Measurements from ENCODE around the gene TPBGL.

The TPBGL gene

DNA sequence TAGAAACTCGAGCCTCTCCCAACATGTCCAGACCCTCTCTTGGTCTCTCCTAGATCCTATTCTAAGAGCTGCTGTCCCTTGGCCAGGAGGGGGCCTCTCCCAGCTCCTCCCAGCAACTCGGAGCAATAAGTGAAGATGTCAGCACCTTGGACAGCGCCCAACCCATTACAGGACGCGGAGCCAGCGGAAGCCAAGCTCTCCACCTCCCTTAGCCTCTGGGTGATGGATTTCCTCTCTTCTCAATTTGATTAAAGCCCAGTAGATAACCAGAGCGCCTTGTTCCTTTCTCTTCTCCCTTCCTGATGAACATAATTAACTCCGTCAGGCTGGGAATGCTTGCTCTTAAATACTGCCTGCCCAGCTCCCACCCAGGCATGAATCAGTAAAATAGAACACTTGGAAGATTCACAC lies 26.2 kb upstream of the TPBGL start:
- peak; percentile 8 for DNase-seq

GRCh38 chr11:75214843-75215242 lies 25.7 kb upstream of the TPBGL start:
- no peak for DNase-seq

DNA sequence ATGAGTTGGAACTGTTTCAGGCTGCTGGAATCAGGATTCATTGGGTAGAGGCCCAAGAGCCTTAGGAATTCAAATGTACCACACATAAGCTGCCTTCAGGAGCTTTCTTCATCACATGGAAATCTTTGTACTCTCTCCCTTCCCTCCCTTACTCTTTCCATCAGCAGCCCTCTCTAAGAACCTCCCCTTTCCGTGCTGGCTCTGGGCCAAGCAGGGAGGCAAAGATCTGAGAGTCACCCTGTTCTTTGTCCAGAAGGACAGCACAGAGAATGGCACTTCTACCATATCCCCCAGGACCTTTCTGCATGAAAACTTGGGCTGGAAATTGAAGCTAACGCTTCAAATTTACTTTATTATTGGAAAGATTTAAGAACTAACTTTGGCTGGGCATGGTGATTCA lies 20.7 kb upstream of the TPBGL start:
- no peak for DNase-seq

GRCh38 chr11:75223954-75224643 lies 16.5 kb upstream of the TPBGL start:
- DNase-seq, result no peak

DNA sequence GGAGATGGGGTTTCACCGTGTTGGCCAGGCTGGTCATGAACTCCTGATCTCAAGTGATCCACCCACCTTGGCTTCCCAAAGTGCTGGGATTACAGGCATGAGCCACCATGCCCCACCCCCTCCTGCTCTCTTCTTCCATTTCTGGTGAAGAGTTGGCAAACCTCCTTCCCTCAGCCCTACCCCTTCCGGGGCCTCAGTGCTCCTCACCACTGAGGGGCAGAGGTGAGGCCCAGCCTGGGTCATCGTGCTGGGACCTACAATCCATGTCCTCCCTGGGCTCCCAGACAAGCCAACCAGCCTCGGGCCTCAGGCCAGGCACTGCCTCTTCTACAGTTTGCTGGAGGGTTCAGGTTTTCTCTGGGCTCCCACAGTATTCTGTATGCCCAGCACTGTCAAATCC lies 14.8 kb upstream of the TPBGL start:
- no peak for DNase-seq

DNA sequence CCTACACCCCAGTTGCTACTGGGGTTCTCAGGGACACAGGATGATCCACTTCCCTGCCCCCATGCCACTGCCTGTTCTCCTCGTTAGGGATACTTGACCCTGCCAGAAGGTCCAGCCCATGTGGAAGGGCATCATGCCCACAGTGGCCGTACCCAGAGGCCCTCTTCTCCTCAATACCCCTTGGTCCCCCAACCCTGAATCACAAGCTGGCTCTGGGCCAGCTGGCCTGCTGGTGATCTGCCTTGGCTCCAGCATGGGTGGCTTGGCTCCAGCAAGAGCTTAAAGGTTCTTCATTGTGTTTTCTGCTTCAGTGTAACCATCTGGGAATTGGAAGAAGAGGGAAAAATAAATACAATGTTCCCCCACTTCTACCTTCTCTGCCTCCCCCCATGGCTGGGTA lies 11.1 kb upstream of the TPBGL start:
- DNase-seq, result no peak

GRCh38 chr11:75230621-75231020 lies 10.0 kb upstream of the TPBGL start:
- DNase-seq, result no peak

DNA sequence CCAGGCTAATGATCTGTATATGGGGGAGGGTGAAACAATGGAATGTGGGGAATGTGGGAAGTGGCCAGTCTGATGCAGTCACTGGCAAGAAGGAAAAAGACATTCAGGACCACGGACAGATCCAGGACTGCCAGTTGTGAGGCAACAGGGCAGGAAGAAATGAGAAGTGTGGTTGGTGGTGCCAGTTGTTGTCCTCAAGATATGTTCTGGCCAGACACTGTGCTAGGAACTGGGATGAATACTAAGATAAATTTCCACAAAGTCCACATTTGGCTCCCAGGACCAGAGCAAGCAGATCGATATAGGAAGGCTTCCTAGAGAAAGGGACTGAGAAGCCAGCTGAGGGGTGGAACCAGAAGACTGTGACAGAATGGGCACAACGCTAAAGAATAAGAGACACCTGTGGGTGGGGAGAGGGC lies 6.8 kb upstream of the TPBGL start:
- no peak for DNase-seq

DNA sequence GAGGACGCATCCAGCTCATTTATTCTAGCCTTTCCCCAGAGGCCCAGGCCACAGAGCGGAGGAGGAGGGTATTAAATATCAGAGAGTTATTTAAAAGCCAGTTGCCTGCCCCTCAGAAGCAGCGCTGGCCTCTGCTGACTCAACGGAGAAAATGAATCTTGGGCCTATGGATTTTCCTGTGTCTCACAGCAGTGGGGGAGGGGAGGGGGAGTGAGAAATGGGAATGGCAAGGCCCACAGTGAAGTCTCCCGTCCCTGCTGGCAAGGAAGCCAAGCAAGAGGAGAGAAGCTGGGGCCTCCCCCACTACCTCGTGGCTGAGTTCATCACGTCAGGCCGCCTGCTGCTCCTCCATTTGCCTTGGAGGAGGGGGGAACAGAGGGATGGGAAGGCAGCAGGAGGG lies 4.5 kb upstream of the TPBGL start:
- no peak for DNase-seq

- DNase-seq, result no peak
These were observed 3.5 kb upstream of the TPBGL start for GRCh38 chr11:75237050-75237449.

GRCh38 chr11:75238595-75239440 lies 1.8 kb upstream of the TPBGL start:
- no peak for DNase-seq

GRCh38 chr11:75239531-75240290 lies 863 bp upstream of the TPBGL start:
- no peak for DNase-seq

- DNase-seq, result peak; percentile 71
These were observed 697 bp downstream of the TPBGL start for GRCh38 chr11:75241036-75241905.

DNA sequence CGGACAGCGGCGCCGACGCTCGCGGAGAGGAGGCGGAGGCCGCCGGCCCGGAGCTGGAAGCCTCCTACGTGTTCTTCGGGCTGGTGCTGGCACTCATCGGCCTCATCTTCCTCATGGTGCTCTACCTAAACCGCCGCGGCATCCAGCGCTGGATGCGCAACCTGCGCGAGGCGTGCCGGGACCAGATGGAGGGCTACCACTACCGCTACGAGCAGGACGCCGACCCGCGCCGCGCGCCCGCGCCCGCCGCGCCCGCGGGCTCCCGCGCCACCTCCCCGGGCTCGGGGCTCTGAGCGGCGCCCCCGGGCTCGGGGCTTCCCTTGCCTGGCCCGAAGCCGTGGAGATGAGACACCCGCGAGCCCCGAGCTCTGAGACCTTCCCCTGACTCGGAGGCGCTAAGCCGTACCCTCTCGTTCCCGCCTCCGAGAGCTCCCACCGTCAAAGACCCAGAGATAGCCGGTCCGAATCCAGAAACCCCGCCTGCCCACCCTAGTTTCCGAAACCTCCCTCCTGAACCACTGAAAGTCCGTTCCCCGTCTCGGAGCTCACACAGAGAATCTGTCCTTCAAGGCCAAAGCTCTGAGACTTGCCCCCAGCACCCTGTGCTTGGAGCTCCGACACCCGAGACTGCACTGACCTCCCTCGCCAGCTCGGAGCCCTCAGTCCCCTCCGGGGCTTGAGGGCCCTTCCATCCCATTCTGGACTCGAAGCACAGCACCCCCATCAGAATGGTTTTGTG lies 1.5 kb downstream of the TPBGL start:
- DNase-seq, result no peak

GRCh38 chr11:75242722-75243600 lies 2.4 kb downstream of the TPBGL start:
- no peak for DNase-seq

DNA sequence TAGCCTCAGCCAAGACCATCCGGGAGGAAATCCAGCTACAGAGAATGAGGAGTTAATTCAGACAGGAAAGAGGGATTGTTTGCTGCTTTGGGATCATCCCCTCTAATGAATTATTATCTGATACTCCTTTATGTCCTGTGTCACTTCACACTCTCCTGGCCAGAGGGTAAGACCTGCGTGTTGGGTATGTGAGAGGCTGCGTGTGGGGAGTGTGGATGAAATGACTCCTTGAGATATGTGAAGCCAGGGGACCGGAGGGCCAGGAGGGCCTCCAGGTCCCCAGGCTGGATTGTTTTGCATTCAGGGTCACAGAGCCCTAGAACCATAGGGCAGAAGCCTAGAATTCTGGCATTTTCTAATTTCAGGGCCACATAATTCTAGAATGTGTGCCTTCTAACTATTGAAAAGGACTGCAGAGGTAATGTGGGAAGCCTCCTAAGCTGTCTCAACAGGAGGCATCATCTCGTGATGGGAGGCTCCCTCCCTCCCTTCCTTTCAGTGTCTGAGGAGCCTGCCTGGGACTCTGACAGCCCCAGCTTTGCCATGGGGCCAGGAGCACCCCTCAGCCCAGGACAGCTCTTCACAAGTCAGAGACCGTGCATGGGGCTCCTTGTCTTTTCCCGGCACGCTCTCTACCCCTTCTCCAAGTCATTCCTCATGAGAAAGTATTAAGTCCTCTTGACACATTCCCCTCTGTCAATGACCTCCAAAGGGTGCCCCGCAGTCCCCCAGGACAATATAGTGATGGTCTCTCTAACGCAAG lies 3.7 kb downstream of the TPBGL start:
- DNase-seq, result no peak

DNA sequence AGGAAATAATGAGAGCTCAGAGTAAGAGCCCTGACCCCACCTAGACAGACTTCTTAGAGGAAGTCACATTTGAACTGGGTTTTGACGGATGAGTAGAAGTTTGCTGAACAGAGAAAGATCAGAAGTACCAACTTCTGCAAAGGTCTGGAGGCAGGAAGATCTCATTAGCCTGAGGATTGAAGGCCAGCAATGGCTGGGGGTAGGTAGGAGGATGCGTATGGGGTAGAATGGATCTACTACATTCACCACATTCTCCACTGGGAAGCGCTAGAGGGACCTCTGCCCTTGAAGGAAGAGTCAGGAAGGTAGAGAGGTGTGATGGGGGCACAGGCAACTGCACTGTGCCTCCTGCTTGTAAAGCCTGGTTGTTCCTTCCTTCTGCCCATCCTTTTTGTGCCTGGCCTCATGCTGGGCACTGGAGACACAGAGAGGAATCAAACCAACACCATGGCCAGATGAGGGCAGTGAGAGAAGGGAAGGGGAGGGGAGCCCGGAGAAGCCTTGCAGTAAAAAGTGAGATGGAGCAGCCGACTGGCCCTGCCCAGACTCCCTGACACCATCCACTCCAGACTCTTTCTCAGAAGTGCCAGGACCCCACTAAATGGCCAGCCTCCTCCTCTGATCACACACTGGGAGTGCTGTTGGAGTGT lies 4.9 kb downstream of the TPBGL start:
- DNase-seq, result no peak

GRCh38 chr11:75246006-75246670 lies 5.6 kb downstream of the TPBGL start:
- DNase-seq, result no peak

All from COR-L47 (cell line).